ENCODE data around the gene DNM3. TPM values are rescaled to one million over a fixed set of nuclear protein-coding genes. Genes with fewer than 3 reads are reported as not detected.
A peak's percentile ranks its signal among the peaks of the same experiment; 100 is the strongest.

Gene DNM3
- total and polyA plus RNA-seq, 4 donors, result 2.6 to 16.2 (median 5.1) TPM; not detected in 1

GRCh38 chr1:171833091-171833825 is 8.0 kb upstream of the DNM3 start:
- H3K36me3 ChIP-seq (ENCODE audit: control insufficient read depth in 1 of 2, insufficient read depth in 2 of 2, low read length in 1 of 2), result no peaks in the 10 kb centered on the region
- WGBS, 2 donors, result 82 to 91% methylated on average over 4 of the region's 4 CpGs
- no peak overlapping the region for H3K4me3 ChIP-seq (ENCODE audit: low read length in 2 of 2)
- H3K4me1 ChIP-seq (ENCODE audit: control insufficient read depth in 1 of 2, insufficient read depth in 2 of 2, low read length in 2 of 2), result no peaks in the 10 kb centered on the region
- H3K27me3 ChIP-seq (ENCODE audit: control insufficient read depth in 1 of 2, insufficient read depth in 2 of 2, low read length in 1 of 2), result no peaks in the 10 kb centered on the region
- H3K27ac ChIP-seq (ENCODE audit: low read depth in 1 of 2, low read length in 2 of 2), result no peak overlapping the region
- DNase-seq (no peak), ATAC-seq (ENCODE audit: low FRiP score) (no peak)
- no peaks in the 10 kb centered on the region for H3K9me3 ChIP-seq (ENCODE audit: control insufficient read depth, low read length)
- intact Hi-C loops (cut with DNase I), result no loop called here

- no peaks in the 10 kb centered on the region for H3K27me3 ChIP-seq (ENCODE audit: control insufficient read depth in 1 of 2, insufficient read depth in 2 of 2, low read length in 1 of 2)
- no peaks in the 10 kb centered on the region for H3K4me1 ChIP-seq (ENCODE audit: control insufficient read depth in 1 of 2, insufficient read depth in 2 of 2, low read length in 2 of 2)
- ATAC-seq (ENCODE audit: low FRiP score), result no peak
Measured at GRCh38 chr1:171834821-171835220, 6.5 kb upstream of the DNM3 start.

GRCh38 chr1:171835891-171836290 is 5.4 kb upstream of the DNM3 start:
- DNase-seq (no peak), ATAC-seq (ENCODE audit: low FRiP score) (no peak)
- Histone ChIP-seq H3K27me3 (ENCODE audit: control insufficient read depth in 1 of 2, insufficient read depth in 2 of 2, low read length in 1 of 2) (no peaks in the 10 kb centered on the region), H3K27ac (ENCODE audit: low read depth in 1 of 2, low read length in 2 of 2) (no peak overlapping the region), H3K4me3 (ENCODE audit: low read length in 2 of 2) (no peak overlapping the region), H3K4me1 (ENCODE audit: control insufficient read depth in 1 of 2, insufficient read depth in 2 of 2, low read length in 2 of 2) (no peaks in the 10 kb centered on the region), H3K36me3 (ENCODE audit: control insufficient read depth in 1 of 2, insufficient read depth in 2 of 2, low read length in 1 of 2) (no peaks in the 10 kb centered on the region), H3K9me3 (ENCODE audit: control insufficient read depth, low read length) (no peaks in the 10 kb centered on the region)
- intact Hi-C loops (cut with DNase I), result no loop called here

More at GRCh38 chr1:171834821-171835220, 6.5 kb upstream of the DNM3 start:
- 76 to 91% methylated on average over 2 of the region's 2 CpGs for WGBS, 2 donors
- Histone ChIP-seq H3K9me3 (ENCODE audit: control insufficient read depth, low read length) (no peaks in the 10 kb centered on the region), H3K4me3 (ENCODE audit: low read length in 2 of 2) (no peak overlapping the region), H3K36me3 (ENCODE audit: control insufficient read depth in 1 of 2, insufficient read depth in 2 of 2, low read length in 1 of 2) (no peaks in the 10 kb centered on the region), H3K27ac (ENCODE audit: low read depth in 1 of 2, low read length in 2 of 2) (no peak overlapping the region)
- intact Hi-C loops (cut with DNase I), result no loop called here
- DNase-seq, result no peak

- ATAC-seq (ENCODE audit: low FRiP score), result peak; percentile 49
- DNase-seq, result peak in 1 of 2 donors; percentile 79
- no peaks in the 10 kb centered on the region for H3K4me1 ChIP-seq (ENCODE audit: control insufficient read depth in 1 of 2, insufficient read depth in 2 of 2, low read length in 2 of 2)
- H3K27ac ChIP-seq (ENCODE audit: low read depth in 1 of 2, low read length in 2 of 2), result no peak overlapping the region
- H3K36me3 ChIP-seq (ENCODE audit: control insufficient read depth in 1 of 2, insufficient read depth in 2 of 2, low read length in 1 of 2), result no peaks in the 10 kb centered on the region
- no peaks in the 10 kb centered on the region for H3K27me3 ChIP-seq (ENCODE audit: control insufficient read depth in 1 of 2, insufficient read depth in 2 of 2, low read length in 1 of 2)
- peak overlapping the region; percentile 35 to 51 for H3K4me3 ChIP-seq (ENCODE audit: low read length in 2 of 2)
- WGBS, 2 donors, result 1% methylated on average over 33 to 40 of the region's 40 CpGs
- no peaks in the 10 kb centered on the region for H3K9me3 ChIP-seq (ENCODE audit: control insufficient read depth, low read length)
- intact Hi-C loops (cut with DNase I), result loop anchor here in 1 of 2 donors (2.0 kb wide), 1 partner anchor 35 kb away; no protein-coding TSS in a partner anchor
Measured at GRCh38 chr1:171841931-171842761, 848 bp downstream of the DNM3 start.

GRCh38 chr1:171844381-171844780 is 3.1 kb downstream of the DNM3 start:
- Histone ChIP-seq H3K36me3 (ENCODE audit: control insufficient read depth in 1 of 2, insufficient read depth in 2 of 2, low read length in 1 of 2) (no peaks in the 10 kb centered on the region), H3K4me1 (ENCODE audit: control insufficient read depth in 1 of 2, insufficient read depth in 2 of 2, low read length in 2 of 2) (no peaks in the 10 kb centered on the region), H3K4me3 (ENCODE audit: low read length in 2 of 2) (no peak overlapping the region), H3K27me3 (ENCODE audit: control insufficient read depth in 1 of 2, insufficient read depth in 2 of 2, low read length in 1 of 2) (no peaks in the 10 kb centered on the region), H3K9me3 (ENCODE audit: control insufficient read depth, low read length) (no peaks in the 10 kb centered on the region), H3K27ac (ENCODE audit: low read depth in 1 of 2, low read length in 2 of 2) (no peak overlapping the region)
- DNase-seq (no peak), ATAC-seq (ENCODE audit: low FRiP score) (no peak)
- WGBS, 2 donors, result 94 to 98% methylated on average over 2 of the region's 2 CpGs
- intact Hi-C loops (cut with DNase I), result no loop called here

GRCh38 chr1:171845998-171846397 is 4.7 kb downstream of the DNM3 start:
- Histone ChIP-seq H3K27ac (ENCODE audit: low read depth in 1 of 2, low read length in 2 of 2) (no peak overlapping the region), H3K4me1 (ENCODE audit: control insufficient read depth in 1 of 2, insufficient read depth in 2 of 2, low read length in 2 of 2) (no peaks in the 10 kb centered on the region), H3K4me3 (ENCODE audit: low read length in 2 of 2) (no peak overlapping the region), H3K36me3 (ENCODE audit: control insufficient read depth in 1 of 2, insufficient read depth in 2 of 2, low read length in 1 of 2) (no peaks in the 10 kb centered on the region), H3K9me3 (ENCODE audit: control insufficient read depth, low read length) (no peaks in the 10 kb centered on the region), H3K27me3 (ENCODE audit: control insufficient read depth in 1 of 2, insufficient read depth in 2 of 2, low read length in 1 of 2) (no peaks in the 10 kb centered on the region)
- ATAC-seq (ENCODE audit: low FRiP score) (no peak), DNase-seq (no peak)
- intact Hi-C loops (cut with DNase I), result no loop called here

- ATAC-seq (ENCODE audit: low FRiP score), result no peak
- intact Hi-C loops (cut with DNase I), result no loop called here
- H3K9me3 ChIP-seq (ENCODE audit: control insufficient read depth, low read length), result no peaks in the 10 kb centered on the region
Measured at GRCh38 chr1:171849245-171849898, 8.1 kb downstream of the DNM3 start.

GRCh38 chr1:171850651-171851350 is 9.5 kb downstream of the DNM3 start:
- no peaks in the 10 kb centered on the region for H3K27me3 ChIP-seq (ENCODE audit: control insufficient read depth in 1 of 2, insufficient read depth in 2 of 2, low read length in 1 of 2)
- H3K4me3 ChIP-seq (ENCODE audit: low read length in 2 of 2), result no peak overlapping the region
- DNase-seq (no peak), ATAC-seq (ENCODE audit: low FRiP score) (no peak)
- H3K4me1 ChIP-seq (ENCODE audit: control insufficient read depth in 1 of 2, insufficient read depth in 2 of 2, low read length in 2 of 2), result no peaks in the 10 kb centered on the region
- no peaks in the 10 kb centered on the region for H3K36me3 ChIP-seq (ENCODE audit: control insufficient read depth in 1 of 2, insufficient read depth in 2 of 2, low read length in 1 of 2)
- 70 to 87% methylated on average over 5 of the region's 5 CpGs for WGBS, 2 donors
- intact Hi-C loops (cut with DNase I), result no loop called here
- no peaks in the 10 kb centered on the region for H3K9me3 ChIP-seq (ENCODE audit: control insufficient read depth, low read length)
- H3K27ac ChIP-seq (ENCODE audit: low read depth in 1 of 2, low read length in 2 of 2), result no peak overlapping the region

More at GRCh38 chr1:171849245-171849898, 8.1 kb downstream of the DNM3 start:
- no peaks in the 10 kb centered on the region for H3K36me3 ChIP-seq (ENCODE audit: control insufficient read depth in 1 of 2, insufficient read depth in 2 of 2, low read length in 1 of 2)
- no peaks in the 10 kb centered on the region for H3K27me3 ChIP-seq (ENCODE audit: control insufficient read depth in 1 of 2, insufficient read depth in 2 of 2, low read length in 1 of 2)
- no peak overlapping the region for H3K4me3 ChIP-seq (ENCODE audit: low read length in 2 of 2)
- H3K27ac ChIP-seq (ENCODE audit: low read depth in 1 of 2, low read length in 2 of 2), result no peak overlapping the region
- WGBS, 2 donors, result 71 to 76% methylated on average over 5 of the region's 5 CpGs
- H3K4me1 ChIP-seq (ENCODE audit: control insufficient read depth in 1 of 2, insufficient read depth in 2 of 2, low read length in 2 of 2), result no peaks in the 10 kb centered on the region
- no peak for DNase-seq
